Mesendoderm (in vitro differentiated cells): ENCODE data around the gene LGR6.
"Not testable (repeated sequence)": the region's sequence is repeated elsewhere in the genome, so short reads cannot be mapped to it uniquely, and the experiment has no call there.

Experiments
- DNase-seq: peaks from one replicate; pipeline ENCODE4 v3.0.0; 2013
- H2AK5ac ChIP-seq: 2 replicates; pipeline ENCODE4 v1.6.1; 2013; ENCODE audit warnings: low read length, inconsistent platforms
- H2BK120ac ChIP-seq: 2 replicates; pipeline ENCODE4 v1.6.1; 2013; ENCODE audit warnings: low read depth, mild to moderate bottlenecking, low read length, moderate library complexity, mixed read lengths
- H2BK15ac ChIP-seq: replicated peaks from 2 replicates; pipeline ENCODE4 v1.6.1; 2013; ENCODE audit warnings: low read depth, mild to moderate bottlenecking, moderate library complexity
- H2BK5ac ChIP-seq: 2 replicates; pipeline ENCODE4 v1.6.1; 2013; ENCODE audit warnings: low read length, inconsistent platforms
- H3K18ac ChIP-seq: 2 replicates; pipeline ENCODE4 v1.6.1; 2013; ENCODE audit warnings: mild to moderate bottlenecking, low read length, mixed read lengths
- H3K23ac ChIP-seq: one replicate; pipeline ENCODE4 v1.6.1; 2013; ENCODE audit warnings: low read length
- H3K27ac ChIP-seq: 2 replicates; pipeline ENCODE4 v1.5.1; 2013; ENCODE audit warnings: low read depth, mild to moderate bottlenecking, inconsistent platforms, low read length, moderate library complexity
- H3K27me3 ChIP-seq: 2 replicates; pipeline ENCODE4 v1.6.1; 2013; ENCODE audit warnings: low read length, control low read depth, mild to moderate bottlenecking, inconsistent platforms; ENCODE audit not compliant: insufficient read depth, poor library complexity
- H3K36me3 ChIP-seq: 2 replicates; pipeline ENCODE4 v1.6.1; 2013; ENCODE audit warnings: low read length, inconsistent platforms; ENCODE audit not compliant: control insufficient read depth, insufficient read depth
- H3K4ac ChIP-seq: one replicate; pipeline ENCODE4 v1.6.1; 2013; ENCODE audit warnings: low read depth, mild to moderate bottlenecking, low read length, moderate library complexity
- H3K4me1 ChIP-seq: 2 replicates; pipeline ENCODE4 v1.6.1; 2013; ENCODE audit warnings: low read depth, low read length, inconsistent platforms; ENCODE audit not compliant: control insufficient read depth
- H3K4me2 ChIP-seq: 2 replicates; pipeline ENCODE4 v1.6.1; 2013; ENCODE audit warnings: low read length
- H3K4me3 ChIP-seq: 2 replicates; pipeline ENCODE4 v1.5.1; 2013; ENCODE audit warnings: mild to moderate bottlenecking, low read length
- H3K56ac ChIP-seq: one replicate; pipeline ENCODE4 v1.6.1; 2013; ENCODE audit warnings: low read length
- H3K79me1 ChIP-seq: 2 replicates; pipeline ENCODE4 v1.6.1; 2013; ENCODE audit warnings: low read length, inconsistent platforms
- H3K79me2 ChIP-seq: 2 replicates; pipeline ENCODE4 v1.6.1; 2013; ENCODE audit warnings: mild to moderate bottlenecking, low read length; ENCODE audit not compliant: control insufficient read depth, insufficient read depth
- H3K9ac ChIP-seq: 2 replicates; pipeline ENCODE4 v1.6.1; 2013; ENCODE audit warnings: low read length, inconsistent platforms
- H4K5ac ChIP-seq: one replicate; pipeline ENCODE4 v1.6.1; 2013; ENCODE audit warnings: low read length
- H4K8ac ChIP-seq: one replicate; pipeline ENCODE4 v1.6.1; 2013; ENCODE audit warnings: low read depth, mild to moderate bottlenecking, control low read depth, low read length, moderate library complexity
- WGBS: extraction: QIAGEN DNeasy Blood & Tissue Kit; methylation state at CpG from one replicate; pipeline ENCODE4 v1.1.7; 2013; ENCODE audit warnings: low lambda C conversion rate, missing lambda C conversion rate; ENCODE audit not compliant: insufficient coverage; ENCODE audit errors: extremely low coverage; 5-methylcytosine and 5-hydroxymethylcytosine counted together

LGR6 gene

DNA sequence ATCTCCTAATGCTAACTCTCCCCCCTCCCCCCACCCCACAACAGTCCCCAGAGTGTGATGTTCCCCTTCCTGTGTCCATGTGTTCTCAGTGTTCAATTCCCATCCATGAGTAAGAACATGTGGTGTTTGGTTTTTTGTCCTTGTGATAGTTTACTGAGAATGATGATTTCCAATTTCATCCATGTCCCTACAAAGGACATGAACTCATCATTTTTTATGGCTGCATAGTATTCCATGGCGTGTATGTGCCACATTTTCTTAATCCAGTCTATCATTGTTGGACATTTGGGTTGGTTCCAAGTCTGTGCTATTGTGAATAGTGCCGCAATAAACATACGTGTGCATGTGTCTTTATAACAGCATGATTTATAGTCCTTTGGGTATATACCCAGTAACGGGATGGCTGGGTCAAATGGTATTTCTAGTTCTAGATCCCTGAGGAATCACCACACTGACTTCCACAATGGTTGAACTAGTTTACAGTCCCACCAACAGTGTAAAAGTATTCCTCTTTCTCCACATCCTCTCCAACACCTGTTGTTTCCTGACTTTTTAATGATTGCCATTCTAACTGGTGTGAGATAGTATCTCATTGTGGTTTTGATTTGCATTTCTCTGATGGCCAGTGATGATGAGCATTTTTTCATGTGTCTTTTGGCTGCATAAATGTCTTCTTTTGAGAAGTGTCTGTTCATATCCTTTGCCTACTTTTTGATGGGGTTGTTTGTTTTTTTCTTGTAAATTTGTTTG is 67.8 kb downstream of the LGR6 start:
- not testable (repeated sequence) for H2BK5ac ChIP-seq, H2BK15ac ChIP-seq

DNA sequence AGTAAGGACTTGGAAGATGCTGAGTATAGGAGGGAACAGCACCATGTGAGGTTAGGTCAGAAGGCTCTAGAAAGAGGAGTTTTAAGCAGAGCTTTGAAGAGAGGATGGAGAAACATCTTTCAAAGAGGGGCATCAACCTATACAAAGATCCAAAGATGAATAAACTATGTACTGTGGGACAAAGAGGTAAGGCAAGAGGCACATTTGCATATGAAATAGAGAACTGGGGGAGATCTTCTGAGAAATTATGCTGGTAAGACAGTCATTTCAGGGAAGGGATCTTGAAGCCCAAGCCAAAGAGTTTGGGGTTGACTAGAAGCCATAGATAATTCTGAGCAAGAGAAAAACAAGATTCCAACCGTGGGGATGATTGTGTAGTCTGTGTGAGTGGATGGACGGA is 70.0 kb downstream of the LGR6 start:
- Histone ChIP-seq H3K79me1 (no peaks in the 10 kb centered on the region), H3K18ac (no peak overlapping the region), H3K9ac (no peak overlapping the region), H3K4me1 (no peaks in the 10 kb centered on the region), H2BK120ac (no peak overlapping the region), H3K56ac (no peak overlapping the region), H3K79me2 (no peaks in the 10 kb centered on the region), H3K36me3 (no peaks in the 10 kb centered on the region), H3K4me2 (no peak overlapping the region), H4K8ac (no peak overlapping the region), H2BK15ac (no peak overlapping the region), H2BK5ac (no peak overlapping the region), H3K27me3 (no peaks in the 10 kb centered on the region), H4K5ac (no peak overlapping the region), H3K4ac (no peak overlapping the region), H3K27ac (no peak overlapping the region), H2AK5ac (no peak overlapping the region), H3K4me3 (no peak overlapping the region), H3K23ac (no peak overlapping the region)
- WGBS: 100% methylated on average over 2 of the region's 2 CpGs
- DNase-seq: no peak

More for the DNA sequence above, 67.8 kb downstream of the LGR6 start:
- not testable (repeated sequence) for H3K18ac ChIP-seq, H4K5ac ChIP-seq, DNase-seq, H3K4me1 ChIP-seq, H4K8ac ChIP-seq, H3K79me2 ChIP-seq, H3K27ac ChIP-seq, H3K36me3 ChIP-seq, H3K9ac ChIP-seq, H2AK5ac ChIP-seq, H3K27me3 ChIP-seq, H3K79me1 ChIP-seq, H2BK120ac ChIP-seq, H3K4me3 ChIP-seq, H3K23ac ChIP-seq, H3K4me2 ChIP-seq, H3K56ac ChIP-seq, H3K4ac ChIP-seq
- no CpG with 5 or more reads among the region's 4 CpGs for WGBS

DNA sequence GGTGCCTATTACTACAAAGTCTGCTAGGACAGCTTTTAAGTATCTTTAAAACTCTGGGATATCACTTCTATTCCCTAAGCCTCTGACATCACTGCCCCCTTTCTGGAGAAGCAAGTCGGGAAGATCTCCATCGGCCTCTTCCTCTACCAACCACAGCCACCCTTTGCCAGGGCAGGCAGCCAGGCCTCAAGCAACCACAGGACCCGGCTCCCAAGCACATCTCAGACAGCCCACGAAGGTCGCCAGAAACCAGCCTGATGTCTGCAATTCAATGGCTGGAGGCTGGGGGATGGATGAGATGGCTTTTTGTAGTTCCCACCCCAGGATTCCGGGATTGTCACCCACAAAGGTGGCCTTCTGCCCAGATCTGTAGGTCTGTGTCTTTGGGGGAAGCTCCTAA is 70.7 kb downstream of the LGR6 start:
- no peak overlapping the region for H3K4me3 ChIP-seq
- H2BK120ac ChIP-seq: no peak overlapping the region
- H3K36me3 ChIP-seq: no peaks in the 10 kb centered on the region
- WGBS: no CpG with 5 or more reads among the region's 6 CpGs
- no peaks in the 10 kb centered on the region for H3K4me1 ChIP-seq
- no peaks in the 10 kb centered on the region for H3K79me1 ChIP-seq
- H3K4ac ChIP-seq: no peak overlapping the region
- no peak overlapping the region for H3K27ac ChIP-seq
- no peak overlapping the region for H3K9ac ChIP-seq
- H3K23ac ChIP-seq: no peak overlapping the region
- no peak overlapping the region for H2BK15ac ChIP-seq
- DNase-seq: no peak
- no peak overlapping the region for H2BK5ac ChIP-seq
- no peak overlapping the region for H4K5ac ChIP-seq
- no peak overlapping the region for H2AK5ac ChIP-seq
- no peak overlapping the region for H3K4me2 ChIP-seq
- no peaks in the 10 kb centered on the region for H3K27me3 ChIP-seq
- no peak overlapping the region for H4K8ac ChIP-seq
- H3K18ac ChIP-seq: no peak overlapping the region
- H3K79me2 ChIP-seq: no peaks in the 10 kb centered on the region
- H3K56ac ChIP-seq: no peak overlapping the region

DNA sequence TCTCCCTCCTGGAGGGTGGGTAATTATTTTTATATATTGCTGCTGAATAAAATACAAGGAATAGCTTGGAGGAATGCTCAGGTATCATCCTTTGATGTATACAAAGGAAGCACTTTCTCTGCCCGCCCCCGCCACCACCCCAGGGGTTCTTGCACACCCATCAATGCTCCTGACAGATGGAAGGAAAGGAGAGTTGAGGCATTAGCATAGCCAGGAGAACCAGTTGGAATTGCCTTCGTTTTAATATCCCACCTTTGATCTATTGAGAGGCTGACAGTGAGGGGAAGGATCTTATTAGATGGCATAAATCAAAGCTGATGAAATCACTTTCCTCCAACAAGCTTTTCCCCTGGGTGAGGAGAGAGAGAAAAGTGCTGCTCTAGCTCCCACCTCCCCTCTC is 71.1 kb downstream of the LGR6 start:
- no peak overlapping the region for H2BK5ac ChIP-seq
- no peaks in the 10 kb centered on the region for H3K36me3 ChIP-seq
- no peaks in the 10 kb centered on the region for H3K79me2 ChIP-seq
- H3K27me3 ChIP-seq: no peaks in the 10 kb centered on the region
- no peak overlapping the region for H3K4me3 ChIP-seq
- H3K9ac ChIP-seq: no peak overlapping the region
- H3K23ac ChIP-seq: no peak overlapping the region
- no peak overlapping the region for H2AK5ac ChIP-seq
- H3K4ac ChIP-seq: no peak overlapping the region
- H2BK120ac ChIP-seq: no peak overlapping the region
- no peak overlapping the region for H4K5ac ChIP-seq
- H3K4me1 ChIP-seq: no peaks in the 10 kb centered on the region
- WGBS: no CpG with 5 or more reads among the region's 3 CpGs
- no peak overlapping the region for H3K56ac ChIP-seq
- H3K18ac ChIP-seq: no peak overlapping the region
- H3K27ac ChIP-seq: no peak overlapping the region
- no peak overlapping the region for H4K8ac ChIP-seq
- no peak overlapping the region for H3K4me2 ChIP-seq
- no peak overlapping the region for H2BK15ac ChIP-seq
- no peaks in the 10 kb centered on the region for H3K79me1 ChIP-seq
- no peak for DNase-seq

DNA sequence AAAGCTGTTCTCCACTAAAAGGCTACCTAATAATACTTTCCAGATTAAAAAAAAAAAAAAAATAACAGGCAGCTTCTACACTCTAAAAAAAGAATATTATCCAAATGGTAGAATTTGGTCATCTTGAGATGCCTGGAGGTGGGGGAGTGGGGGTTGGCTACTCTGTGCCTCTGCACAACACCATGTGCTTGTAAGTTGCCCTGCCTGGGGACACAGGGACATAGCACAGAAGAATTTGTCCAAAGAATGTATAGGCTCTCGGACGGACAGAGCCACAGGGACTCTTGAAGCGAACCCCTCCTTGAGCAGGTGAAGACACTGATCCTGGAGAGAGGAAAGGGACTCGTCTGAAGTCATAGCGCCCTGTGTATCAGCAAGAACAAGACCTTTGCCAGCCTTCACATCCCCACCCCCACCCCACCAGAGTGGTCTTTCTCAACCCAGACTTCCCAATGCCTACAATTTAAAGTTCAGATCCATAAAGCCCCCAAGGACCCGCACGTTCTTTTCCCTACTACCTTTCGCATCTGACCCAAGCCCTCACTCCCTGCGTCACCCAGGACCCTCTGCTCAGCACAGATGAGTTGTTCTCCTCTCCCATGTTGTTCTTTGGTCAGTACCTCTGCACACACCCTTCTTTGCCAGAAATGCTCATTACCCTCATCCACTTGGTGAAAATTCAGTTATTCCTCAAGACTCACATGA is 72.6 kb downstream of the LGR6 start:
- WGBS: no CpG with 5 or more reads among the region's 9 CpGs
- Histone ChIP-seq H3K27me3 (no peaks in the 10 kb centered on the region), H4K8ac (no peak overlapping the region), H3K9ac (no peak overlapping the region), H3K79me2 (no peaks in the 10 kb centered on the region), H3K4me3 (no peak overlapping the region), H3K36me3 (no peaks in the 10 kb centered on the region), H3K23ac (no peak overlapping the region), H3K4me2 (no peak overlapping the region), H2BK120ac (no peak overlapping the region), H2BK15ac (no peak overlapping the region), H4K5ac (no peak overlapping the region), H3K56ac (no peak overlapping the region), H2BK5ac (no peak overlapping the region), H2AK5ac (no peak overlapping the region), H3K27ac (no peak overlapping the region), H3K79me1 (no peaks in the 10 kb centered on the region), H3K4ac (no peak overlapping the region), H3K4me1 (no peaks in the 10 kb centered on the region), H3K18ac (no peak overlapping the region)
- no peak for DNase-seq
